HepG2 (cell line): ENCODE results near the gene MAP3K4. TPM values are rescaled to one million over a fixed set of nuclear protein-coding genes. Genes with fewer than 3 reads are reported as not detected.
A peak's percentile ranks its signal among the peaks of the same experiment; 100 is the strongest.

Experiments used
- ADNP ChIP-seq: sonication (generic); formaldehyde crosslinking; IDR thresholded peaks from 2 replicates; pipeline ENCODE4 v1.4.0; 2020; ENCODE audit warnings: missing genetic modification reagents
- ATAD3A ChIP-seq: sonication (generic); formaldehyde crosslinking; IDR thresholded peaks from 2 replicates; pipeline ENCODE4 v1.4.0; 2020; ENCODE audit warnings: missing genetic modification reagents
- EZH2 ChIP-seq: conservative IDR thresholded peaks from 2 replicates; pipeline ENCODE4 v1.6.1; 2012; ENCODE audit warnings: mild to moderate bottlenecking, low read depth, low read length, moderate library complexity
- GFI1 ChIP-seq: sonication (generic); formaldehyde crosslinking; IDR thresholded peaks from 2 replicates; pipeline ENCODE4 v1.5.0; 2020; ENCODE audit warnings: missing genetic modification reagents, mild to moderate bottlenecking, borderline replicate concordance
- HOXD1 ChIP-seq: sonication (generic); formaldehyde crosslinking; IDR thresholded peaks from 2 replicates; pipeline ENCODE4 v1.5.0; 2020; ENCODE audit warnings: missing genetic modification reagents
- KAT7 ChIP-seq: IDR thresholded peaks from 2 replicates; pipeline ENCODE4 v1.6.1; 2018; ENCODE audit warnings: borderline replicate concordance, missing compliant biosample characterization
- MAF1 ChIP-seq: sonication (generic); formaldehyde crosslinking; IDR thresholded peaks from 2 replicates; pipeline ENCODE4 v1.5.0; 2020; ENCODE audit warnings: missing genetic modification reagents, borderline replicate concordance
- RCOR2 ChIP-seq: IDR thresholded peaks from 2 replicates; pipeline ENCODE4 v1.6.1; 2016; ENCODE audit warnings: missing biosample characterization, missing genetic modification reagents
- TEAD3 ChIP-seq: optimal IDR thresholded peaks from 2 replicates; pipeline ENCODE3; 2016; ENCODE audit warnings: borderline replicate concordance
- ZIK1 ChIP-seq: sonication (generic); formaldehyde crosslinking; IDR thresholded peaks from 2 replicates; pipeline ENCODE4 v1.5.0; 2020; ENCODE audit warnings: mild to moderate bottlenecking, low read depth, missing genetic modification reagents, borderline replicate concordance
- ZNF230 ChIP-seq: sonication (generic); formaldehyde crosslinking; IDR thresholded peaks from 2 replicates; pipeline ENCODE4 v1.4.0; 2020; ENCODE audit warnings: mild to moderate bottlenecking, missing genetic modification reagents
- ZNF260 ChIP-seq: sonication (generic); formaldehyde crosslinking; IDR thresholded peaks from 2 replicates; pipeline ENCODE4 v1.4.0; 2020; ENCODE audit warnings: missing genetic modification reagents, low read depth, mild to moderate bottlenecking, borderline replicate concordance
- ZNF484 ChIP-seq: sonication (generic); formaldehyde crosslinking; IDR thresholded peaks from 2 replicates; pipeline ENCODE4 v1.5.1; 2020; ENCODE audit warnings: mild to moderate bottlenecking, low read depth, missing genetic modification reagents, borderline replicate concordance
- ZSCAN30 ChIP-seq: sonication (generic); formaldehyde crosslinking; IDR thresholded peaks from 2 replicates; pipeline ENCODE4 v1.5.0; 2020; ENCODE audit warnings: mild to moderate bottlenecking, missing genetic modification reagents
- polyA plus RNA-seq, 8 experiments: library from polyadenylated mRNA; depleted of rRNA in 3 of 8; stranded (reverse) in 7 of 8; unstranded in 1 of 8; fragments of >200 nt; fragmentation: Illumina TruSeq in 4 of 8; extraction: Trizol in 4 of 8; gene quantifications; 2 replicates each; pipeline versions ENCODE4 v1.2.1 to v1.2.3, GENCODE V29; 2011 to 2016; ENCODE audit warnings: low read depth in 4 of 8, missing spikeins in 1 of 8, mixed read lengths in 1 of 8; ENCODE audit not compliant: insufficient read depth in 1 of 8
- total RNA-seq, 5 experiments: library from RNA; depleted of rRNA; stranded (reverse); fragments of >200 nt; fragmentation: Illumina TruSeq; extraction: Trizol; gene quantifications; 2 replicates each; pipeline ENCODE4 v1.2.3, GENCODE V29; 2016; ENCODE audit warnings: low read depth in 1 of 5
- TF ChIP-seq, protein P1 (sequence below): sonication (generic); formaldehyde crosslinking; IDR thresholded peaks from 2 replicates; pipeline ENCODE4 v1.4.0; 2020; ENCODE audit warnings: mild to moderate bottlenecking, missing genetic modification reagents
- TF ChIP-seq, protein P2 (sequence below), 2 experiments: sonication (generic) in 1 of 2; formaldehyde crosslinking in 1 of 2; IDR thresholded peaks; 2 replicates each; pipeline versions ENCODE4 v1.6.1 to v1.9.0; 2014 to 2022; ENCODE audit warnings: antibody characterized with exemption in 1 of 2, borderline replicate concordance in 1 of 2, inconsistent platforms in 1 of 2, low read depth in 1 of 2, missing genetic modification reagents in 1 of 2
- TF ChIP-seq, protein P3 (sequence below): sonication (generic); formaldehyde crosslinking; IDR thresholded peaks from 2 replicates; pipeline ENCODE4 v1.5.1; 2020; ENCODE audit warnings: mild to moderate bottlenecking, missing genetic modification reagents, moderate library complexity

Gene MAP3K4
- total and polyA plus RNA-seq, 2 of the 13 experiments (the other 11 are each of a cell fraction or from before 2014, with no cell fraction given) = 12.9 to 33.6 TPM

DNA sequence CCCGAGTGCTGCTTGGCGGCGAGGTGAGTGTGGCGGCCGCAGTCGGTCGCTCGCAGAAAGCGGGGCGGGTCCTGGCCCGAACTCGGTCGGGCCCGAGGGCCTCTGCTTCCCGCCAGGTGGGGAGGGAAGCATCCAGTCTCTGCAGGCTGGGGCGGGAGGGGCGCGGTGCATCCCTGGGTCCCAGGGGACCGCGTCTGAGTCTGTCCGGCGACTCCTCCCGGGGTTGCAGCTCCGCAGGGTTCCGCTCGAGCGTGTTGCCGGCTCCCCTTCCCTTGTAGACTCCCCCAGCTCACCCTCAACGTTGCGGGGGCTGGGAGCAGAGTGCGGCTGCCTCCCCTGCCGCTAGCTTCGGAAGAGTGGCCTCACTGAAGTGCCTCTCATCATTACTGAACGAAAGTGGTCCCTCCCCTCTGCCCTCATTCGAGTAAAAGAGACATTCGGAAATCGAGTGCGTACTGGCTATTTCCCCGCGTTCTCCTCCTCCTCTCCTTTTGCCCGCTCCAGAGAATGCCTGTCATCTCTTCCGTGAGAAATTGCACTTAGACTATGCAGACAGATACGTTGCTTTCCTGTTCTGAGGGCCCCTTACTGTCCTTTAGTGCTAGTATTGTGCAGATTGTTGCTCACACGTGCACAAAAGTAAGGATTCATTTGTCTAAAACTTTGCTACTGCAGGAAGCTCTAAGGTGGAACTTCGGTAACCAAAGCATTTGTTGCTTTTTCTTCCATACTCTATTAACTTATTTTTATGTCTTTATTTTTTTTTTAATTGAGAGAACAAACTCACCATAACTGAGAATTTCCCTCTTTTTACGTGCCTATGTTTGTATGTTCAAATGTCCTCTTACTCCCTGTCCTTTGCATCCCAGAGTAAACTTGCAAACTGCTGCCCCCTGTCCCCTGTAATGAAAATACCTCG is 751 bp downstream of the MAP3K4 start (continued):
- no peak for TF ChIP-seq ATAD3A
- peak; percentile 50 for TF ChIP-seq TEAD3 (CRISPR knock-in tag)
- no peak for TF ChIP-seq ZNF260 (CRISPR knock-in tag)
- TF ChIP-seq RCOR2 = no peak; the same call in 1 of the 2 replicates
- TF ChIP-seq EZH2 = no peak
- TF ChIP-seq, protein P1, sequence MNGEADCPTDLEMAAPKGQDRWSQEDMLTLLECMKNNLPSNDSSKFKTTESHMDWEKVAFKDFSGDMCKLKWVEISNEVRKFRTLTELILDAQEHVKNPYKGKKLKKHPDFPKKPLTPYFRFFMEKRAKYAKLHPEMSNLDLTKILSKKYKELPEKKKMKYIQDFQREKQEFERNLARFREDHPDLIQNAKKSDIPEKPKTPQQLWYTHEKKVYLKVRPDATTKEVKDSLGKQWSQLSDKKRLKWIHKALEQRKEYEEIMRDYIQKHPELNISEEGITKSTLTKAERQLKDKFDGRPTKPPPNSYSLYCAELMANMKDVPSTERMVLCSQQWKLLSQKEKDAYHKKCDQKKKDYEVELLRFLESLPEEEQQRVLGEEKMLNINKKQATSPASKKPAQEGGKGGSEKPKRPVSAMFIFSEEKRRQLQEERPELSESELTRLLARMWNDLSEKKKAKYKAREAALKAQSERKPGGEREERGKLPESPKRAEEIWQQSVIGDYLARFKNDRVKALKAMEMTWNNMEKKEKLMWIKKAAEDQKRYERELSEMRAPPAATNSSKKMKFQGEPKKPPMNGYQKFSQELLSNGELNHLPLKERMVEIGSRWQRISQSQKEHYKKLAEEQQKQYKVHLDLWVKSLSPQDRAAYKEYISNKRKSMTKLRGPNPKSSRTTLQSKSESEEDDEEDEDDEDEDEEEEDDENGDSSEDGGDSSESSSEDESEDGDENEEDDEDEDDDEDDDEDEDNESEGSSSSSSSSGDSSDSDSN = no peak; the same call in 1 of the 2 replicates
- no peak for TF ChIP-seq GFI1 (CRISPR knock-in tag)
- TF ChIP-seq, protein P2, sequence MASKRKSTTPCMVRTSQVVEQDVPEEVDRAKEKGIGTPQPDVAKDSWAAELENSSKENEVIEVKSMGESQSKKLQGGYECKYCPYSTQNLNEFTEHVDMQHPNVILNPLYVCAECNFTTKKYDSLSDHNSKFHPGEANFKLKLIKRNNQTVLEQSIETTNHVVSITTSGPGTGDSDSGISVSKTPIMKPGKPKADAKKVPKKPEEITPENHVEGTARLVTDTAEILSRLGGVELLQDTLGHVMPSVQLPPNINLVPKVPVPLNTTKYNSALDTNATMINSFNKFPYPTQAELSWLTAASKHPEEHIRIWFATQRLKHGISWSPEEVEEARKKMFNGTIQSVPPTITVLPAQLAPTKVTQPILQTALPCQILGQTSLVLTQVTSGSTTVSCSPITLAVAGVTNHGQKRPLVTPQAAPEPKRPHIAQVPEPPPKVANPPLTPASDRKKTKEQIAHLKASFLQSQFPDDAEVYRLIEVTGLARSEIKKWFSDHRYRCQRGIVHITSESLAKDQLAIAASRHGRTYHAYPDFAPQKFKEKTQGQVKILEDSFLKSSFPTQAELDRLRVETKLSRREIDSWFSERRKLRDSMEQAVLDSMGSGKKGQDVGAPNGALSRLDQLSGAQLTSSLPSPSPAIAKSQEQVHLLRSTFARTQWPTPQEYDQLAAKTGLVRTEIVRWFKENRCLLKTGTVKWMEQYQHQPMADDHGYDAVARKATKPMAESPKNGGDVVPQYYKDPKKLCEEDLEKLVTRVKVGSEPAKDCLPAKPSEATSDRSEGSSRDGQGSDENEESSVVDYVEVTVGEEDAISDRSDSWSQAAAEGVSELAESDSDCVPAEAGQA (IDR thresholded peaks at IDR 0.05; ENCODE audit: low read depth) = no peak
- TF ChIP-seq, protein P2 (CRISPR knock-in tag; IDR thresholded peaks at IDR 0.05; ENCODE audit: borderline replicate concordance) = no peak
- TF ChIP-seq ZNF484 (CRISPR knock-in tag) = no peak
- TF ChIP-seq ZIK1 = peak; percentile 70; the same call in 1 of the 2 replicates
- TF ChIP-seq KAT7 = no peak
- no peak for TF ChIP-seq HOXD1 (CRISPR knock-in tag)
- TF ChIP-seq ZNF230 (CRISPR knock-in tag) = no peak
- no peak for TF ChIP-seq MAF1
- no peak for TF ChIP-seq ADNP (CRISPR knock-in tag)
- TF ChIP-seq, protein P3, sequence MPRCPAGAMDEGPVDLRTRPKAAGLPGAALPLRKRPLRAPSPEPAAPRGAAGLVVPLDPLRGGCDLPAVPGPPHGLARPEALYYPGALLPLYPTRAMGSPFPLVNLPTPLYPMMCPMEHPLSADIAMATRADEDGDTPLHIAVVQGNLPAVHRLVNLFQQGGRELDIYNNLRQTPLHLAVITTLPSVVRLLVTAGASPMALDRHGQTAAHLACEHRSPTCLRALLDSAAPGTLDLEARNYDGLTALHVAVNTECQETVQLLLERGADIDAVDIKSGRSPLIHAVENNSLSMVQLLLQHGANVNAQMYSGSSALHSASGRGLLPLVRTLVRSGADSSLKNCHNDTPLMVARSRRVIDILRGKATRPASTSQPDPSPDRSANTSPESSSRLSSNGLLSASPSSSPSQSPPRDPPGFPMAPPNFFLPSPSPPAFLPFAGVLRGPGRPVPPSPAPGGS = peak; percentile 66; the same call in 1 of the 2 replicates
- TF ChIP-seq ZSCAN30 = no peak
